Uterus (tissue), 2 donors: ENCODE measurements around the gene SPATS2L.

Source experiments
- CTCF ChIP-seq, 4 experiments: fragments of 200-600 bp in 2 of 4; fragments of 450-650 bp in 2 of 4; sonication (generic) in 2 of 4; IDR thresholded peaks; one replicate each; pipeline ENCODE4 v1.5.1; 2016 to 2019; ENCODE audit warnings: antibody characterized with exemption in 4 of 4, mild to moderate bottlenecking in 2 of 4, moderate library complexity in 1 of 4
- POLR2A ChIP-seq, 2 donors: fragments of 450-650 bp; IDR thresholded peaks; one replicate each; pipeline ENCODE4 v1.6.1; 2016; ENCODE audit warnings: antibody characterized with exemption in 2 of 2, mild to moderate bottlenecking in 1 of 2, moderate library complexity in 1 of 2

DNA sequence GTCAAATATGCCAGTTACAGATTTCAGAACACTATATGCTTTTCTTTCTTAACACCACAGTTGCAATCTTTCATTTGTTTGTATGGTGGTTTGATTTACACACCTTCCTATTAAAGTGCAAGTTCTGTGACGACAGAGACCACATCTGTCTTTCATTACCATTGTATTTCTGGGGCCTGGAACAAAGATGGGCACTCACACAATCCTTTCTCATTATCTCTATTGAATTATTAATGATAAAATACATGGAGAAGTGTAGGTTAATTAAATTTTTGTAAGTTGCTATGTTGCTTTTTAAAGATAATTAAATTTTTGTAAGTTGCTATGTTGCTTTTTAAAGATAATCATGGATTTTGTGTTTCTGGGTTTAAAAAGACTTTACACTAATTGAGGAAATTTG is 123.5 kb downstream of the SPATS2L start:
- TF ChIP-seq CTCF (IDR thresholded peaks at IDR 0.05) = no peak
- TF ChIP-seq POLR2A (IDR thresholded peaks at IDR 0.05) = no peak
